ENCODE data around the gene GALNT9.

Gene GALNT9

GRCh38 chr12:132282031-132282949 is 47.1 kb downstream of the GALNT9 start:
- FAIRE-seq (no peak), DNase-seq (ENCODE audit: insufficient read length, low spot score) (no peak)
- TF ChIP-seq, protein P1, sequence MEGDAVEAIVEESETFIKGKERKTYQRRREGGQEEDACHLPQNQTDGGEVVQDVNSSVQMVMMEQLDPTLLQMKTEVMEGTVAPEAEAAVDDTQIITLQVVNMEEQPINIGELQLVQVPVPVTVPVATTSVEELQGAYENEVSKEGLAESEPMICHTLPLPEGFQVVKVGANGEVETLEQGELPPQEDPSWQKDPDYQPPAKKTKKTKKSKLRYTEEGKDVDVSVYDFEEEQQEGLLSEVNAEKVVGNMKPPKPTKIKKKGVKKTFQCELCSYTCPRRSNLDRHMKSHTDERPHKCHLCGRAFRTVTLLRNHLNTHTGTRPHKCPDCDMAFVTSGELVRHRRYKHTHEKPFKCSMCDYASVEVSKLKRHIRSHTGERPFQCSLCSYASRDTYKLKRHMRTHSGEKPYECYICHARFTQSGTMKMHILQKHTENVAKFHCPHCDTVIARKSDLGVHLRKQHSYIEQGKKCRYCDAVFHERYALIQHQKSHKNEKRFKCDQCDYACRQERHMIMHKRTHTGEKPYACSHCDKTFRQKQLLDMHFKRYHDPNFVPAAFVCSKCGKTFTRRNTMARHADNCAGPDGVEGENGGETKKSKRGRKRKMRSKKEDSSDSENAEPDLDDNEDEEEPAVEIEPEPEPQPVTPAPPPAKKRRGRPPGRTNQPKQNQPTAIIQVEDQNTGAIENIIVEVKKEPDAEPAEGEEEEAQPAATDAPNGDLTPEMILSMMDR (IDR thresholded peaks at IDR 0.05; ENCODE audit: insufficient read depth, missing control alignments): no peak

DNA sequence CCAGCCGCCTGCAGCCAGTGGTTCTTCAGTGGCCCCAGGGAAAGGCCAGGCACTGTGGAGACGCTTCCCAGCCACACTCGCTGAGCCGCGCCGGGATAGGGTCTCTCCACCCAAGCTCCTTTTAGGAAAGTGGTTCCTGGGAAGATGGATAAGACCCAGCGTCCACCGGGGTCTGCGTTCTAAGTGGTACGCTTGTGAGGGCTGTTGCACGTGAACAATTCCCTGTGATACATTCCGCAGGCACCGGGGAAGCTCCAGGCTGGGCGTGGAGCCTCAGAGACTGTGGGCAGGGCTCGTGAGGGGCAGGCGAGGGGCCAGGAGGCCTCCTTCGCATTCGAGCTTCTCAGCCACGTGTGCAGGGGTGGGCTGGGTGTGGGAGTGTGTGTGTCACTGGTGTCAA is 48.4 kb downstream of the GALNT9 start:
- FAIRE-seq: no peak
- TF ChIP-seq, protein P1 (IDR thresholded peaks at IDR 0.05; ENCODE audit: insufficient read depth, missing control alignments): no peak
- DNase-seq (ENCODE audit: insufficient read length, low spot score): no peak

GRCh38 chr12:132280406-132280805 is 49.0 kb downstream of the GALNT9 start:
- DNase-seq (ENCODE audit: insufficient read length, low spot score) (no peak), FAIRE-seq (no peak)
- TF ChIP-seq, protein P1 (IDR thresholded peaks at IDR 0.05; ENCODE audit: insufficient read depth, missing control alignments): no peak

DNA sequence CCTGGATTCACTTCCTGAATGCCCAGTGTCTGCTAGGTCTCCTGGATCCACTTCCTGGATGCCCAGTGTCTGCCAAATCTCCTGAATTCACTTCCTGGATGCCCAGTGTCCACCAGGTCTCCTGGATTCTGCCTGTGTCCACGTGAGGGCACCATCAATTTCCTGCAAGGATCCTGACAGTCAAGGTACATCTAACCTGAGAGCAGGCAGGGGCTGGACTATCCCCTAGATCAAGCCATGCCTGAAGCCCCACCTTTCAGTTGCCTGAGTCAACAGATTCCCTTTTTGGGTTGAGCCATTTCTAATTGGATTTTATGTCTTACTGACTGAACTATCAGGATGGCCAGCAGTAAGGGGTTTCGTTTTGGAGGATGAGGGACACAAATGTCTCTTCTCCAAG is 49.5 kb downstream of the GALNT9 start:
- FAIRE-seq (no peak), DNase-seq (ENCODE audit: insufficient read length, low spot score) (no peak)
- TF ChIP-seq, protein P1 (IDR thresholded peaks at IDR 0.05; ENCODE audit: insufficient read depth, missing control alignments): no peak

DNA sequence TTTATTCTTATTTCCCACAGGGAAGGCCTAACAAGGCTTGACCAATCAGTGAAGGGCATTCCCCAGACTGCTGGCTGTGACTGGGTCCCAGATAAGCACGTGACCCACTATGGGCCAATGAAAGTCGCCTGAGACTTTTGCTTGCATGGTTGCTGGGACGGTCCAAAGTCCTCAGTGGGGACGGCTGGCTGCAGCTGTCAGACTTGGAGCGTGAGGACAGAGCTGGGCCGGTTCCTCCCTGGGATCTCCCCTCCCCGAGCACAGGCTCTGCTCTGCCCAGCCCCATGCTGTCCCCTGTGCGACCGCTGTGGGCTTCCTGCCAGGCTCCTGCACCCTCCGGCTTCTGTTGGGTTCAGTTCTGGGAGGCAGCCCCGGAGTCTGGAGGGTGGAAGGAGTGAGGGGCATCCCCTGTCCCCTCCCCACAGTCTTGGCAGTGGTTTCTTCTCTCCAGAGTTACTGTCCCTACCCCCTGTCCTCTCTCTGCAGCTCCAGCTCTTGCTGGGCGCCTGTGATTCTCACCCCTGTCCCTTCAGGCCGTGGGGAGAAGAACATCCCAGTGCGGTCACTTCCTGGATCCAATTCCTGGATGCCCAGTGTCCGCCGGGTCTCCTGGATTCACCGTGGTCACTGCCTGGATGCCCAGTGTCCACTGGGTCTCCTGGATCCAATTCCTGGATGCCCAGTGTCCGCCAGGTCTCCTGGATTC is 50.1 kb downstream of the GALNT9 start:
- TF ChIP-seq, protein P1 (IDR thresholded peaks at IDR 0.05; ENCODE audit: insufficient read depth, missing control alignments): no peak
- FAIRE-seq (no peak), DNase-seq (ENCODE audit: insufficient read length, low spot score) (no peak)

- FAIRE-seq: no peak
- no peak for DNase-seq (ENCODE audit: insufficient read length, low spot score)
- TF ChIP-seq, protein P1 (IDR thresholded peaks at IDR 0.05; ENCODE audit: insufficient read depth, missing control alignments): no peak
Observed at GRCh38 chr12:132278401-132279183, 50.8 kb downstream of the GALNT9 start.
